WTC11 (cell line): Measurements from ENCODE around the gene BPIFB2. TPM values are rescaled to one million over a fixed set of nuclear protein-coding genes. Genes with fewer than 3 reads are reported as not detected.

Source experiments
- ATAC-seq: fragments of 200-7000 bp; cut with Tn5 transposase; 2 replicates; pipeline ENCODE4 v1.10.0; 2021; ENCODE audit warnings: mild to moderate bottlenecking, moderate library complexity
- CTCF ChIA-PET: fragments of 300-600 bp; sonication (Branson Sonifier 250); formaldehyde crosslinking; loops from one replicate; lab custom pipeline; 2021; ENCODE audit warnings: antibody characterized with exemption; lab: Charles Lee
- POLR2A ChIA-PET: fragments of 350-600 bp; sonication (Branson Sonifier 250); formaldehyde crosslinking; loops from one replicate; lab custom pipeline; 2021; ENCODE audit warnings: antibody characterized with exemption; lab: Charles Lee
- DNase-seq: peaks from one replicate; pipeline ENCODE4 v3.0.0; 2021; ENCODE audit warnings: low spot score
- H3K27ac Mint-ChIP-seq: 2 replicates; pipeline ENCODE4 v1.8.0; 2021; ENCODE audit warnings: mixed read lengths
- H3K27me3 Mint-ChIP-seq: 2 replicates; pipeline ENCODE4 v1.8.0; 2021; ENCODE audit warnings: low read depth, mild to moderate bottlenecking, moderate library complexity, mixed read lengths
- H3K36me3 Mint-ChIP-seq: 2 replicates; pipeline ENCODE4 v1.8.0; 2021; ENCODE audit warnings: mixed read lengths
- H3K4me1 Mint-ChIP-seq: 2 replicates; pipeline ENCODE4 v1.8.0; 2022; ENCODE audit warnings: mixed read lengths
- H3K4me3 Mint-ChIP-seq: 2 replicates; pipeline ENCODE4 v1.8.0; 2021; ENCODE audit warnings: mild to moderate bottlenecking, moderate library complexity, mixed read lengths
- H3K9me3 Mint-ChIP-seq: 2 replicates; pipeline ENCODE4 v1.8.0; 2021; ENCODE audit warnings: mixed read lengths
- CREB1 ChIP-seq: sonication (generic); formaldehyde crosslinking; IDR thresholded peaks from 2 replicates; pipeline ENCODE4 v1.8.0; 2023; ENCODE audit warnings: mild to moderate bottlenecking, missing genetic modification reagents
- ELF4 ChIP-seq: sonication (generic); formaldehyde crosslinking; IDR thresholded peaks from 2 replicates; pipeline ENCODE4 v1.8.1; 2022; ENCODE audit warnings: low read depth, mild to moderate bottlenecking, moderate library complexity, missing genetic modification reagents
- EMX1 ChIP-seq: fragments of 250-450 bp; sonication (Bioruptor Pico); IDR thresholded peaks from 2 replicates; pipeline ENCODE4 v1.8.0; 2021; ENCODE audit warnings: mild to moderate bottlenecking
- ETV6 ChIP-seq: sonication (generic); formaldehyde crosslinking; IDR thresholded peaks from 2 replicates; pipeline ENCODE4 v1.8.1; 2022; ENCODE audit warnings: mild to moderate bottlenecking, missing genetic modification reagents
- FOXJ3 ChIP-seq: sonication (generic); formaldehyde crosslinking; IDR thresholded peaks from 2 replicates; pipeline ENCODE4 v1.9.0; 2021; ENCODE audit warnings: missing genetic modification reagents, mild to moderate bottlenecking, borderline replicate concordance
- NFYB ChIP-seq: sonication (generic); formaldehyde crosslinking; conservative IDR thresholded peaks from 2 replicates; pipeline ENCODE4 v1.8.0; 2022; ENCODE audit warnings: low read depth, missing genetic modification reagents
- NR2C2 ChIP-seq: sonication (generic); formaldehyde crosslinking; IDR thresholded peaks from 2 replicates; pipeline ENCODE4 v1.8.0; 2022; ENCODE audit warnings: mild to moderate bottlenecking, missing genetic modification reagents
- SMAD3 ChIP-seq: sonication (generic); formaldehyde crosslinking; IDR thresholded peaks from 2 replicates; pipeline ENCODE4 v1.8.0; 2022; ENCODE audit warnings: missing genetic modification reagents, mild to moderate bottlenecking, borderline replicate concordance
- SOX15 ChIP-seq: fragments of 250-450 bp; sonication (Bioruptor Pico); IDR thresholded peaks from 2 replicates; pipeline ENCODE4 v1.9.0; 2021; ENCODE audit warnings: mild to moderate bottlenecking
- TEAD1 ChIP-seq: sonication (generic); formaldehyde crosslinking; IDR thresholded peaks from 2 replicates; pipeline ENCODE4 v1.8.0; 2022; ENCODE audit warnings: mild to moderate bottlenecking, missing genetic modification reagents
- ZNF219 ChIP-seq: sonication (generic); formaldehyde crosslinking; IDR thresholded peaks from 2 replicates; pipeline ENCODE4 v1.8.0; 2023; ENCODE audit warnings: missing genetic modification reagents, mild to moderate bottlenecking, borderline replicate concordance
- ZNF416 ChIP-seq: fragments of 250-450 bp; sonication (Bioruptor Pico); IDR thresholded peaks from 2 replicates; pipeline ENCODE4 v1.9.0; 2021; ENCODE audit warnings: mild to moderate bottlenecking, inconsistent platforms
- total RNA-seq: library from RNA; stranded (reverse); gene quantifications from 3 replicates; pipeline ENCODE4 v1.2.3, GENCODE V29; 2021
- TF ChIP-seq, protein P1 (sequence below): sonication (generic); formaldehyde crosslinking; IDR thresholded peaks from 2 replicates; pipeline ENCODE4 v1.8.1; 2023; ENCODE audit warnings: mild to moderate bottlenecking, missing genetic modification reagents, borderline replicate concordance
- TF ChIP-seq, protein P2 (sequence below): fragments of 250-450 bp; sonication (Bioruptor Pico); IDR thresholded peaks from 2 replicates; pipeline ENCODE4 v1.8.0; 2021; ENCODE audit warnings: mild to moderate bottlenecking
- TF ChIP-seq, protein P3 (sequence below): sonication (generic); formaldehyde crosslinking; IDR thresholded peaks from 2 replicates; pipeline ENCODE4 v1.8.1; 2023; ENCODE audit warnings: mild to moderate bottlenecking, missing genetic modification reagents, moderate library complexity
- TF ChIP-seq, protein P4 (sequence below): fragments of 200-600 bp; IDR thresholded peaks from 2 replicates; pipeline ENCODE4 v1.8.0; 2022; ENCODE audit warnings: antibody characterized with exemption
- TF ChIP-seq, protein P5 (sequence below): sonication (generic); formaldehyde crosslinking; IDR thresholded peaks from 2 replicates; pipeline ENCODE4 v1.8.1; 2022; ENCODE audit warnings: mild to moderate bottlenecking, missing genetic modification reagents, moderate library complexity, borderline replicate concordance
- TF ChIP-seq, protein P6 (sequence below): sonication (generic); formaldehyde crosslinking; IDR thresholded peaks from 2 replicates; pipeline ENCODE4 v1.8.0; 2022; ENCODE audit warnings: mild to moderate bottlenecking, missing genetic modification reagents
- TF ChIP-seq, protein P7 (sequence below): sonication (generic); formaldehyde crosslinking; conservative IDR thresholded peaks from 2 replicates; pipeline ENCODE4 v1.8.1; 2022; ENCODE audit warnings: mild to moderate bottlenecking, missing genetic modification reagents
- TF ChIP-seq, protein P8 (sequence below): fragments of 250-450 bp; sonication (Bioruptor Pico); IDR thresholded peaks from 2 replicates; pipeline ENCODE4 v1.9.0; 2021; ENCODE audit warnings: mild to moderate bottlenecking

The BPIFB2 gene
- total RNA-seq, 1 experiment from 2014 or later: 0.09 TPM

DNA sequence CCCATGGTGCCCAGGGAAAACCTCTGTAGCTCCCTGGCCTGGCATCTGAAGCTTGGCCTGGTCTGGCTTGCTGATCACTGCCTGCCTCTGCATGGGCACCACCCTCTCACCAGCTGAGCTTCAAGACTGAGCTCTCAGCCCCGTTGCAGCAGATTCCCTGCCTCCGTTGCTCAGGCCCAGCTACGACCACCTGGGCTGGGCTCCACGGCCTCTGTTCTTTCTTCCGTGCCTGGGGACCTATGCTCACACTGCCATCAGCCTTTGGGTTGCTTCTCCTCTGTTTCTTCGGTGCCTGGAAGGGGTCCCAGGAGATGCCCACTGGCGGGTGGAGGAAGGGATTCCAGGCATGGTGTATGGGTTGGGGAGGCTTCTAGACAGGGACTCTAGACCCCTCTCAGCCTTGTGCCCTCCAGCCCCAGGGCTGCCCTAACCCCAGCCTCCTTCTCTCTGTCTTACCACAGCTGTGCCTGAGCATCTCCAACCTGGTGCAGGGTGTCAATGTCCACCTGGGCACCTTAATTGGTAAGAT lies 9.1 kb downstream of the BPIFB2 start:
- H3K9me3 Mint-ChIP-seq: no peaks in the 10 kb centered on the region
- POLR2A ChIA-PET: no interaction called here
- H3K27me3 Mint-ChIP-seq: no peaks in the 10 kb centered on the region
- TF ChIP-seq NR2C2 (CRISPR knock-in tag) (no peak), SOX15 (CRISPR knock-in tag) (no peak), ZNF416 (CRISPR knock-in tag) (no peak), ELF4 (CRISPR knock-in tag) (no peak)
- TF ChIP-seq, protein P1, sequence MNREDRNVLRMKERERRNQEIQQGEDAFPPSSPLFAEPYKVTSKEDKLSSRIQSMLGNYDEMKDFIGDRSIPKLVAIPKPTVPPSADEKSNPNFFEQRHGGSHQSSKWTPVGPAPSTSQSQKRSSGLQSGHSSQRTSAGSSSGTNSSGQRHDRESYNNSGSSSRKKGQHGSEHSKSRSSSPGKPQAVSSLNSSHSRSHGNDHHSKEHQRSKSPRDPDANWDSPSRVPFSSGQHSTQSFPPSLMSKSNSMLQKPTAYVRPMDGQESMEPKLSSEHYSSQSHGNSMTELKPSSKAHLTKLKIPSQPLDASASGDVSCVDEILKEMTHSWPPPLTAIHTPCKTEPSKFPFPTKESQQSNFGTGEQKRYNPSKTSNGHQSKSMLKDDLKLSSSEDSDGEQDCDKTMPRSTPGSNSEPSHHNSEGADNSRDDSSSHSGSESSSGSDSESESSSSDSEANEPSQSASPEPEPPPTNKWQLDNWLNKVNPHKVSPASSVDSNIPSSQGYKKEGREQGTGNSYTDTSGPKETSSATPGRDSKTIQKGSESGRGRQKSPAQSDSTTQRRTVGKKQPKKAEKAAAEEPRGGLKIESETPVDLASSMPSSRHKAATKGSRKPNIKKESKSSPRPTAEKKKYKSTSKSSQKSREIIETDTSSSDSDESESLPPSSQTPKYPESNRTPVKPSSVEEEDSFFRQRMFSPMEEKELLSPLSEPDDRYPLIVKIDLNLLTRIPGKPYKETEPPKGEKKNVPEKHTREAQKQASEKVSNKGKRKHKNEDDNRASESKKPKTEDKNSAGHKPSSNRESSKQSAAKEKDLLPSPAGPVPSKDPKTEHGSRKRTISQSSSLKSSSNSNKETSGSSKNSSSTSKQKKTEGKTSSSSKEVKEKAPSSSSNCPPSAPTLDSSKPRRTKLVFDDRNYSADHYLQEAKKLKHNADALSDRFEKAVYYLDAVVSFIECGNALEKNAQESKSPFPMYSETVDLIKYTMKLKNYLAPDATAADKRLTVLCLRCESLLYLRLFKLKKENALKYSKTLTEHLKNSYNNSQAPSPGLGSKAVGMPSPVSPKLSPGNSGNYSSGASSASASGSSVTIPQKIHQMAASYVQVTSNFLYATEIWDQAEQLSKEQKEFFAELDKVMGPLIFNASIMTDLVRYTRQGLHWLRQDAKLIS (CRISPR knock-in tag): no peak
- ATAC-seq: no peak
- H3K4me1 Mint-ChIP-seq: peaks cover 9% of the 10 kb centered on the region; the same call in 1 of the 2 replicates
- CTCF ChIA-PET: interaction anchor here (1.1 to 5.6 kb wide), 3 partner anchors 11 to 79 kb away, joined by 3 to 34 read pairs (median 6); partner anchors contain the start of gene SUN5
- no peak overlapping the region for H3K27ac Mint-ChIP-seq
- H3K36me3 Mint-ChIP-seq: no peaks in the 10 kb centered on the region
- no peak overlapping the region for H3K4me3 Mint-ChIP-seq
- no peak for DNase-seq

DNA sequence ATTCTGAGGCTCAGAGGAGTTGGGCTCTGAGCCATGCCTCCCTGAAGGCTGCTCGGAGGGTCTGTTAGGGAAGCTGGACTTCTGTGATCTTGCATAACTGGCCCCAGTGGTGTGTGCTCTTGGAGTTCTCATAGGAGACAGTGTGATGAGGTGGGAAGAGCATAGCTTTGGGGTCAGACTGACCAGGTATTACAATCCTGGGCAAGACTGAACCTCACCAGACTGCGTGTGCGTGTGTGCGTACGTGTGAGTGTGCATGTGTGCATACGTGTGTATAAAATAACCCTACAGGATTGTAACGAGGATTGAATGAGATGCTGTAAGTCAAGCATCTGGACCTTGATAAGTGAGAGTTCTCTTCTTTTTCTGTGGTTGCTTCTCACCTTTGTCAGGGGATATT lies 10.0 kb downstream of the BPIFB2 start:
- Mint-ChIP-seq H3K4me3 (no peak overlapping the region), H3K27me3 (no peaks in the 10 kb centered on the region), H3K27ac (no peak overlapping the region), H3K36me3 (no peaks in the 10 kb centered on the region), H3K4me1 (peaks cover 9% of the 10 kb centered on the region; the same call in 1 of the 2 replicates), H3K9me3 (no peaks in the 10 kb centered on the region)
- ChIA-PET CTCF (interaction anchor here (1.0 to 5.6 kb wide), 5 partner anchors 12 to 111 kb away, joined by 3 to 34 read pairs (median 3); partner anchors contain the start of gene SUN5), POLR2A (no interaction called here)
- ATAC-seq (no peak), DNase-seq (no peak)
- TF ChIP-seq TEAD1 (CRISPR knock-in tag) (no peak), CREB1 (CRISPR knock-in tag) (no peak), ZNF219 (CRISPR knock-in tag) (no peak), SMAD3 (CRISPR knock-in tag) (no peak), FOXJ3 (CRISPR knock-in tag) (no peak), NFYB (CRISPR knock-in tag) (no peak), EMX1 (CRISPR knock-in tag) (no peak), ETV6 (CRISPR knock-in tag) (no peak)
- TF ChIP-seq, protein P2, sequence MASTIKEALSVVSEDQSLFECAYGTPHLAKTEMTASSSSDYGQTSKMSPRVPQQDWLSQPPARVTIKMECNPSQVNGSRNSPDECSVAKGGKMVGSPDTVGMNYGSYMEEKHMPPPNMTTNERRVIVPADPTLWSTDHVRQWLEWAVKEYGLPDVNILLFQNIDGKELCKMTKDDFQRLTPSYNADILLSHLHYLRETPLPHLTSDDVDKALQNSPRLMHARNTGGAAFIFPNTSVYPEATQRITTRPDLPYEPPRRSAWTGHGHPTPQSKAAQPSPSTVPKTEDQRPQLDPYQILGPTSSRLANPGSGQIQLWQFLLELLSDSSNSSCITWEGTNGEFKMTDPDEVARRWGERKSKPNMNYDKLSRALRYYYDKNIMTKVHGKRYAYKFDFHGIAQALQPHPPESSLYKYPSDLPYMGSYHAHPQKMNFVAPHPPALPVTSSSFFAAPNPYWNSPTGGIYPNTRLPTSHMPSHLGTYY (CRISPR knock-in tag): no peak
- TF ChIP-seq, protein P3, sequence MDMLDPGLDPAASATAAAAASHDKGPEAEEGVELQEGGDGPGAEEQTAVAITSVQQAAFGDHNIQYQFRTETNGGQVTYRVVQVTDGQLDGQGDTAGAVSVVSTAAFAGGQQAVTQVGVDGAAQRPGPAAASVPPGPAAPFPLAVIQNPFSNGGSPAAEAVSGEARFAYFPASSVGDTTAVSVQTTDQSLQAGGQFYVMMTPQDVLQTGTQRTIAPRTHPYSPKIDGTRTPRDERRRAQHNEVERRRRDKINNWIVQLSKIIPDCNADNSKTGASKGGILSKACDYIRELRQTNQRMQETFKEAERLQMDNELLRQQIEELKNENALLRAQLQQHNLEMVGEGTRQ: no peak
- TF ChIP-seq, protein P4, sequence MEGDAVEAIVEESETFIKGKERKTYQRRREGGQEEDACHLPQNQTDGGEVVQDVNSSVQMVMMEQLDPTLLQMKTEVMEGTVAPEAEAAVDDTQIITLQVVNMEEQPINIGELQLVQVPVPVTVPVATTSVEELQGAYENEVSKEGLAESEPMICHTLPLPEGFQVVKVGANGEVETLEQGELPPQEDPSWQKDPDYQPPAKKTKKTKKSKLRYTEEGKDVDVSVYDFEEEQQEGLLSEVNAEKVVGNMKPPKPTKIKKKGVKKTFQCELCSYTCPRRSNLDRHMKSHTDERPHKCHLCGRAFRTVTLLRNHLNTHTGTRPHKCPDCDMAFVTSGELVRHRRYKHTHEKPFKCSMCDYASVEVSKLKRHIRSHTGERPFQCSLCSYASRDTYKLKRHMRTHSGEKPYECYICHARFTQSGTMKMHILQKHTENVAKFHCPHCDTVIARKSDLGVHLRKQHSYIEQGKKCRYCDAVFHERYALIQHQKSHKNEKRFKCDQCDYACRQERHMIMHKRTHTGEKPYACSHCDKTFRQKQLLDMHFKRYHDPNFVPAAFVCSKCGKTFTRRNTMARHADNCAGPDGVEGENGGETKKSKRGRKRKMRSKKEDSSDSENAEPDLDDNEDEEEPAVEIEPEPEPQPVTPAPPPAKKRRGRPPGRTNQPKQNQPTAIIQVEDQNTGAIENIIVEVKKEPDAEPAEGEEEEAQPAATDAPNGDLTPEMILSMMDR: no peak
- TF ChIP-seq, protein P5, sequence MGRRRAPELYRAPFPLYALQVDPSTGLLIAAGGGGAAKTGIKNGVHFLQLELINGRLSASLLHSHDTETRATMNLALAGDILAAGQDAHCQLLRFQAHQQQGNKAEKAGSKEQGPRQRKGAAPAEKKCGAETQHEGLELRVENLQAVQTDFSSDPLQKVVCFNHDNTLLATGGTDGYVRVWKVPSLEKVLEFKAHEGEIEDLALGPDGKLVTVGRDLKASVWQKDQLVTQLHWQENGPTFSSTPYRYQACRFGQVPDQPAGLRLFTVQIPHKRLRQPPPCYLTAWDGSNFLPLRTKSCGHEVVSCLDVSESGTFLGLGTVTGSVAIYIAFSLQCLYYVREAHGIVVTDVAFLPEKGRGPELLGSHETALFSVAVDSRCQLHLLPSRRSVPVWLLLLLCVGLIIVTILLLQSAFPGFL (CRISPR knock-in tag): no peak
- TF ChIP-seq, protein P6, sequence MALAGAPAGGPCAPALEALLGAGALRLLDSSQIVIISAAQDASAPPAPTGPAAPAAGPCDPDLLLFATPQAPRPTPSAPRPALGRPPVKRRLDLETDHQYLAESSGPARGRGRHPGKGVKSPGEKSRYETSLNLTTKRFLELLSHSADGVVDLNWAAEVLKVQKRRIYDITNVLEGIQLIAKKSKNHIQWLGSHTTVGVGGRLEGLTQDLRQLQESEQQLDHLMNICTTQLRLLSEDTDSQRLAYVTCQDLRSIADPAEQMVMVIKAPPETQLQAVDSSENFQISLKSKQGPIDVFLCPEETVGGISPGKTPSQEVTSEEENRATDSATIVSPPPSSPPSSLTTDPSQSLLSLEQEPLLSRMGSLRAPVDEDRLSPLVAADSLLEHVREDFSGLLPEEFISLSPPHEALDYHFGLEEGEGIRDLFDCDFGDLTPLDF (CRISPR knock-in tag): no peak
- TF ChIP-seq, protein P7, sequence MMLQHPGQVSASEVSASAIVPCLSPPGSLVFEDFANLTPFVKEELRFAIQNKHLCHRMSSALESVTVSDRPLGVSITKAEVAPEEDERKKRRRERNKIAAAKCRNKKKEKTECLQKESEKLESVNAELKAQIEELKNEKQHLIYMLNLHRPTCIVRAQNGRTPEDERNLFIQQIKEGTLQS (CRISPR knock-in tag): no peak
- TF ChIP-seq, protein P8, sequence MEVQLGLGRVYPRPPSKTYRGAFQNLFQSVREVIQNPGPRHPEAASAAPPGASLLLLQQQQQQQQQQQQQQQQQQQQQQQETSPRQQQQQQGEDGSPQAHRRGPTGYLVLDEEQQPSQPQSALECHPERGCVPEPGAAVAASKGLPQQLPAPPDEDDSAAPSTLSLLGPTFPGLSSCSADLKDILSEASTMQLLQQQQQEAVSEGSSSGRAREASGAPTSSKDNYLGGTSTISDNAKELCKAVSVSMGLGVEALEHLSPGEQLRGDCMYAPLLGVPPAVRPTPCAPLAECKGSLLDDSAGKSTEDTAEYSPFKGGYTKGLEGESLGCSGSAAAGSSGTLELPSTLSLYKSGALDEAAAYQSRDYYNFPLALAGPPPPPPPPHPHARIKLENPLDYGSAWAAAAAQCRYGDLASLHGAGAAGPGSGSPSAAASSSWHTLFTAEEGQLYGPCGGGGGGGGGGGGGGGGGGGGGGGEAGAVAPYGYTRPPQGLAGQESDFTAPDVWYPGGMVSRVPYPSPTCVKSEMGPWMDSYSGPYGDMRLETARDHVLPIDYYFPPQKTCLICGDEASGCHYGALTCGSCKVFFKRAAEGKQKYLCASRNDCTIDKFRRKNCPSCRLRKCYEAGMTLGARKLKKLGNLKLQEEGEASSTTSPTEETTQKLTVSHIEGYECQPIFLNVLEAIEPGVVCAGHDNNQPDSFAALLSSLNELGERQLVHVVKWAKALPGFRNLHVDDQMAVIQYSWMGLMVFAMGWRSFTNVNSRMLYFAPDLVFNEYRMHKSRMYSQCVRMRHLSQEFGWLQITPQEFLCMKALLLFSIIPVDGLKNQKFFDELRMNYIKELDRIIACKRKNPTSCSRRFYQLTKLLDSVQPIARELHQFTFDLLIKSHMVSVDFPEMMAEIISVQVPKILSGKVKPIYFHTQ (CRISPR knock-in tag): no peak
